ENCODE measurements around the gene TRAPPC6A. TPM values are rescaled to one million over a fixed set of nuclear protein-coding genes. Genes with fewer than 3 reads are reported as not detected.

Gene TRAPPC6A
- total and polyA plus RNA-seq, 2 experiments from 2014 or later = 29.4 to 74.7 TPM

DNA sequence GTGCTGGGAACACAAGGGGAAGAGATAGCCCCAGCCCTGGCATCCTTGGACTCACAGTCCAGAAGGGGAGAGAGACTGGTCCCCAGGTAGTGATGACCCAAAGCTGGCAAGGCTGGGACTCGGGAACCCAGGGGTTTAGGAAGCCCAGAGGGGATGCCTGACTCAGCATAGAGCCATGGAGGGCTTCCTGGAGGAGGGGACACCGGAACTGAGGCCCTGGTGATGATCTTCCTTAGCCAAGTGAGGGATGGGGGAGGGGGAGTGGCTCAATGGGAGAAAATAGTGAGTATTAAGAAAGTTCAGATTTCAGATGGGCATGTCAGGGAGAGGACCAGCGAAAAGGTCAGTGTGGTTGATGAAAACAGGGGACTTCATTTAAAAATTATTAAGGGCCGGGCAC is 40.4 kb upstream of the TRAPPC6A start (continued):
- TF ChIP-seq, protein P1, sequence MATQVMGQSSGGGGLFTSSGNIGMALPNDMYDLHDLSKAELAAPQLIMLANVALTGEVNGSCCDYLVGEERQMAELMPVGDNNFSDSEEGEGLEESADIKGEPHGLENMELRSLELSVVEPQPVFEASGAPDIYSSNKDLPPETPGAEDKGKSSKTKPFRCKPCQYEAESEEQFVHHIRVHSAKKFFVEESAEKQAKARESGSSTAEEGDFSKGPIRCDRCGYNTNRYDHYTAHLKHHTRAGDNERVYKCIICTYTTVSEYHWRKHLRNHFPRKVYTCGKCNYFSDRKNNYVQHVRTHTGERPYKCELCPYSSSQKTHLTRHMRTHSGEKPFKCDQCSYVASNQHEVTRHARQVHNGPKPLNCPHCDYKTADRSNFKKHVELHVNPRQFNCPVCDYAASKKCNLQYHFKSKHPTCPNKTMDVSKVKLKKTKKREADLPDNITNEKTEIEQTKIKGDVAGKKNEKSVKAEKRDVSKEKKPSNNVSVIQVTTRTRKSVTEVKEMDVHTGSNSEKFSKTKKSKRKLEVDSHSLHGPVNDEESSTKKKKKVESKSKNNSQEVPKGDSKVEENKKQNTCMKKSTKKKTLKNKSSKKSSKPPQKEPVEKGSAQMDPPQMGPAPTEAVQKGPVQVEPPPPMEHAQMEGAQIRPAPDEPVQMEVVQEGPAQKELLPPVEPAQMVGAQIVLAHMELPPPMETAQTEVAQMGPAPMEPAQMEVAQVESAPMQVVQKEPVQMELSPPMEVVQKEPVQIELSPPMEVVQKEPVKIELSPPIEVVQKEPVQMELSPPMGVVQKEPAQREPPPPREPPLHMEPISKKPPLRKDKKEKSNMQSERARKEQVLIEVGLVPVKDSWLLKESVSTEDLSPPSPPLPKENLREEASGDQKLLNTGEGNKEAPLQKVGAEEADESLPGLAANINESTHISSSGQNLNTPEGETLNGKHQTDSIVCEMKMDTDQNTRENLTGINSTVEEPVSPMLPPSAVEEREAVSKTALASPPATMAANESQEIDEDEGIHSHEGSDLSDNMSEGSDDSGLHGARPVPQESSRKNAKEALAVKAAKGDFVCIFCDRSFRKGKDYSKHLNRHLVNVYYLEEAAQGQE (IDR thresholded peaks at IDR 0.05; ENCODE audit: unreplicated experiment) = no peak
- TF ChIP-seq, protein P2, sequence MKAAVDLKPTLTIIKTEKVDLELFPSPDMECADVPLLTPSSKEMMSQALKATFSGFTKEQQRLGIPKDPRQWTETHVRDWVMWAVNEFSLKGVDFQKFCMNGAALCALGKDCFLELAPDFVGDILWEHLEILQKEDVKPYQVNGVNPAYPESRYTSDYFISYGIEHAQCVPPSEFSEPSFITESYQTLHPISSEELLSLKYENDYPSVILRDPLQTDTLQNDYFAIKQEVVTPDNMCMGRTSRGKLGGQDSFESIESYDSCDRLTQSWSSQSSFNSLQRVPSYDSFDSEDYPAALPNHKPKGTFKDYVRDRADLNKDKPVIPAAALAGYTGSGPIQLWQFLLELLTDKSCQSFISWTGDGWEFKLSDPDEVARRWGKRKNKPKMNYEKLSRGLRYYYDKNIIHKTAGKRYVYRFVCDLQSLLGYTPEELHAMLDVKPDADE (IDR thresholded peaks at IDR 0.05) = no peak
- TF ChIP-seq, protein P3, sequence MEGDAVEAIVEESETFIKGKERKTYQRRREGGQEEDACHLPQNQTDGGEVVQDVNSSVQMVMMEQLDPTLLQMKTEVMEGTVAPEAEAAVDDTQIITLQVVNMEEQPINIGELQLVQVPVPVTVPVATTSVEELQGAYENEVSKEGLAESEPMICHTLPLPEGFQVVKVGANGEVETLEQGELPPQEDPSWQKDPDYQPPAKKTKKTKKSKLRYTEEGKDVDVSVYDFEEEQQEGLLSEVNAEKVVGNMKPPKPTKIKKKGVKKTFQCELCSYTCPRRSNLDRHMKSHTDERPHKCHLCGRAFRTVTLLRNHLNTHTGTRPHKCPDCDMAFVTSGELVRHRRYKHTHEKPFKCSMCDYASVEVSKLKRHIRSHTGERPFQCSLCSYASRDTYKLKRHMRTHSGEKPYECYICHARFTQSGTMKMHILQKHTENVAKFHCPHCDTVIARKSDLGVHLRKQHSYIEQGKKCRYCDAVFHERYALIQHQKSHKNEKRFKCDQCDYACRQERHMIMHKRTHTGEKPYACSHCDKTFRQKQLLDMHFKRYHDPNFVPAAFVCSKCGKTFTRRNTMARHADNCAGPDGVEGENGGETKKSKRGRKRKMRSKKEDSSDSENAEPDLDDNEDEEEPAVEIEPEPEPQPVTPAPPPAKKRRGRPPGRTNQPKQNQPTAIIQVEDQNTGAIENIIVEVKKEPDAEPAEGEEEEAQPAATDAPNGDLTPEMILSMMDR (conservative IDR thresholded peaks at IDR 0.05; ENCODE audit: low read depth in 2 of 2) = no peak
- TF ChIP-seq EZH2phosphoT487 (IDR thresholded peaks at IDR 0.05; ENCODE audit: unreplicated experiment) = no peak
- TF ChIP-seq EZH2 (IDR thresholded peaks at IDR 0.05; ENCODE audit: low read depth, unreplicated experiment) = no peak

DNA sequence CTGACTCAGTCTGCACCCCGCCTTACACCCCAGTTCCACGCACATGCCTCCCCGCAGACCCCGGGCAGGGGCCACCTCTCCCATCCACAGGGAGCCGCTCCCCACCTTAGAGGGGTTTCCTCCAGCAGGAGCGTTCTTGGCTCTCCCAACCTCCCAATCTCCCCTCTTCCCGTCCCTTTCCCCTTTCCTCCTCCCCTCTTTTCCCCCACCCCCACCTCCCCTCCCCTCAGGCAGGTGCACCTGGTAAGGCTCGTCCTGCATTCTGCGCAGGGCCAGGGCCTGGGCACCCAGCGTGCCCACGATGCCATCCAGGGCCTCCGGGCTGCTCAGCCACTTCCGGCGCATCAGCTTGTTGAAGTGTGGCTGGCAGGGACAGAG is 39.9 kb upstream of the TRAPPC6A start:
- H3K4me3 Mint-ChIP-seq = peak overlapping the region; percentile 70
- Histone ChIP-seq H3F3A (replicated peaks; ENCODE audit: low read depth) (0 out of 2 replicates have a peak, but pooled peaks cover 5% of the 10 kb centered on the region), H3K36me3 (ENCODE audit: insufficient read depth) (no peaks in the 10 kb centered on the region), H3K79me2 (replicated peaks; ENCODE audit: insufficient read depth) (no peaks in the 10 kb centered on the region), H3K27me3 (ENCODE audit: insufficient read depth) (peaks cover 49% of the 10 kb centered on the region), H3K4me1 (ENCODE audit: insufficient read depth) (peaks cover 27% of the 10 kb centered on the region), H3K4me2 (peak overlapping the region; percentile 95), H3K4me3 (peak overlapping the region; percentile 71), H3K9me2 (ENCODE audit: insufficient read depth) (no peaks in the 10 kb centered on the region), H4K20me1 (replicated peaks; ENCODE audit: insufficient read depth) (no peaks in the 10 kb centered on the region), H2AFZ (peak overlapping the region; percentile 95), H3K27ac (ENCODE audit: low read depth) (no peak overlapping the region)
- H3K9me3 Mint-ChIP-seq = no peaks in the 10 kb centered on the region; the same call in 2 of the 3 replicates
- peaks cover 13% of the 10 kb centered on the region for H3K4me1 Mint-ChIP-seq
- peaks cover 43% of the 10 kb centered on the region for H3K27me3 Mint-ChIP-seq (ENCODE audit: insufficient read depth, low read depth, poor library complexity)
- TF ChIP-seq NANOG (IDR thresholded peaks at IDR 0.05; ENCODE audit: borderline replicate concordance) = no peak
- TF ChIP-seq, protein P2 (IDR thresholded peaks at IDR 0.05) = no peak
- no peak for TF ChIP-seq ZNF331 (CRISPR knock-in tag; IDR thresholded peaks at IDR 0.05; ENCODE audit: low read depth)
- TF ChIP-seq EZH2phosphoT487 (IDR thresholded peaks at IDR 0.05; ENCODE audit: unreplicated experiment) = no peak
- peak; percentile 27 for TF ChIP-seq EZH2 (IDR thresholded peaks at IDR 0.05; ENCODE audit: low read depth, unreplicated experiment)
- TF ChIP-seq ZNF114 (CRISPR knock-in tag; IDR thresholded peaks at IDR 0.05) = no peak
- no peak overlapping the region for H3K27ac Mint-ChIP-seq
- DNase-seq (ENCODE audit: low spot score) (peak; percentile 55), ATAC-seq (peak; percentile 28)
- H3K36me3 Mint-ChIP-seq (ENCODE audit: low read depth) = peaks cover 4% of the 10 kb centered on the region; the same call in 1 of the 3 replicates
